ENCODE measurements around the gene CFAP92.

Gene CFAP92, protein sequence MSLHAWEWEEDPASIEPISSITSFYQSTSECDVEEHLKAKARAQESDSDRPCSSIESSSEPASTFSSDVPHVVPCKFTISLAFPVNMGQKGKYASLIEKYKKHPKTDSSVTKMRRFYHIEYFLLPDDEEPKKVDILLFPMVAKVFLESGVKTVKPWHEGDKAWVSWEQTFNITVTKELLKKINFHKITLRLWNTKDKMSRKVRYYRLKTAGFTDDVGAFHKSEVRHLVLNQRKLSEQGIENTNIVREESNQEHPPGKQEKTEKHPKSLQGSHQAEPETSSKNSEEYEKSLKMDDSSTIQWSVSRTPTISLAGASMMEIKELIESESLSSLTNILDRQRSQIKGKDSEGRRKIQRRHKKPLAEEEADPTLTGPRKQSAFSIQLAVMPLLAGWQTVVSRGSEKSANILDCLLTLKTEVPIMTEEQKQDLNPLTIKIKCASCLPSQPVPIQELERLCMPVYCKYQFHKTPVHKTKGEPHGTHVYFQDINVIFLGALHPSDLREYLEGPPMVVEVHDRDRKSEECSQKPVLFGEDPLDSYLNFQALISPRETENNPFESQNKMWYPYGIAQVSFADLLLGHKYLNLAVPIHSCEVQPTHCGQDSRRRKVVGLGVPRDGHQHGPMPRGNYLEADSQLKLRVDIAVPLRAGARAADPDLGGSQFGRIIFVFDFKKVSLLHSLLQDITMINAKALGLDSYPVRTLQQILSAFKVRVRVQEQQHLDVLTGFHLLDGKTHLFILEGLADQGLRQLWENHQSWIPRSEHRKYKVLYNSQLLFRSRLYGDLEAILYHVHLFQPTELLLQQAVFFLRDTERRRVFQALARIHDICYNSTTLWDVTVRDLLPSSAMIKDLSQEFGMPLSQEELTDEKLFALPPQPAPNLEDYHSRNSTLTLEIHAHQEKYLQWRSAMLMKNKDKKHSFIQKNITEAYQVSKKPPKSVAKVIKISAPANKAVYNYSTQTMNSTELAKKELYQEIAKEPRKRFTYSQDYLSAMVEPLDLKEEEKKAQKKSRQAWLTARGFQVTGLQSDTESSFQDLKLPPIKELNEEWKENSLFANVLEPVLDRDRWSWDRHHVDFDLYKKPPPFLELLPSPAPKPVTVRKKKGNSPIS

DNA sequence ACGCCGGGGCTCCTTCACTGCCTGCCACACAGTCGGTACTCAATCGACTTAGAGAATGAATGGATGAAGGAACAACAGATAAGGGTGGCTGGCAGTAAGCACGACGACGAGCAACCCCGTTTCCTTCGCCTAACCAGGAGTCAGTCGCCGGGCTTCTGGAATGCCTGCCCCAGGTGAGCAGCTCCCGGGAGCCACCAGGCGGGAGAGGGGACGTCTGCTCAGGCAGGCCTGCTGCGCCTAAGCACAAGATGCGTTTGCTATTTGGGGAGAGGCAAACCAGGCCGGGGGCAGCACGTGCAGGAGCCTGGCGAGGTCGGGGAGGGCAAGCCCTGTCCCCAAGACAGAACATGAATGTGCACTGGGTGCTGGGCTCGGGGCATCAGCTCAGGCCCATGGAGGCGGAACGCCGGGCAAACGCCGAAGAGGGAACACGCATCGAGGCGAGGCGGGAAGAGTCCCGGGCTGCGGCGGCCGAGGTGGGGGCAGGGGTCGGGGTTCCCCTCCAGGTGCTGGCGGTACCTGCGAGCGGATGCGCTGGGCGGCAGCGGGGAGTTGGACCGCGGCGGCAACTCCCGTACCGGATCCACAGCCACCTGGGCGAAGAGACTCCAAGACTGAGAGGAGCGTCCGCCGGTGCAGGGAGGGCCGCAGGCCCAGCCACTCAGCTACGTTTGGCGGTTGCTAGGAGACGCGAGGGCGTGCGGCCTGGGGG, at the start of gene CFAP92:
Gene CFAP92, minus strand, starts transcription at position 616 of the 712 bp plus-strand sequence. CDS start 772 bp downstream, outside the sequence.
- DNase-seq (ENCODE audit: low read depth), result peak; percentile 87

GRCh38 chr3:129040579-129041300, 46.9 kb upstream of the CFAP92 start:
- no peak for DNase-seq (ENCODE audit: low read depth)

GRCh38 chr3:129040039-129040336, 46.1 kb upstream of the CFAP92 start:
- DNase-seq (ENCODE audit: low read depth), result no peak

- no peak for DNase-seq (ENCODE audit: low read depth)
Measured at GRCh38 chr3:129039271-129040038, 45.6 kb upstream of the CFAP92 start.

DNA sequence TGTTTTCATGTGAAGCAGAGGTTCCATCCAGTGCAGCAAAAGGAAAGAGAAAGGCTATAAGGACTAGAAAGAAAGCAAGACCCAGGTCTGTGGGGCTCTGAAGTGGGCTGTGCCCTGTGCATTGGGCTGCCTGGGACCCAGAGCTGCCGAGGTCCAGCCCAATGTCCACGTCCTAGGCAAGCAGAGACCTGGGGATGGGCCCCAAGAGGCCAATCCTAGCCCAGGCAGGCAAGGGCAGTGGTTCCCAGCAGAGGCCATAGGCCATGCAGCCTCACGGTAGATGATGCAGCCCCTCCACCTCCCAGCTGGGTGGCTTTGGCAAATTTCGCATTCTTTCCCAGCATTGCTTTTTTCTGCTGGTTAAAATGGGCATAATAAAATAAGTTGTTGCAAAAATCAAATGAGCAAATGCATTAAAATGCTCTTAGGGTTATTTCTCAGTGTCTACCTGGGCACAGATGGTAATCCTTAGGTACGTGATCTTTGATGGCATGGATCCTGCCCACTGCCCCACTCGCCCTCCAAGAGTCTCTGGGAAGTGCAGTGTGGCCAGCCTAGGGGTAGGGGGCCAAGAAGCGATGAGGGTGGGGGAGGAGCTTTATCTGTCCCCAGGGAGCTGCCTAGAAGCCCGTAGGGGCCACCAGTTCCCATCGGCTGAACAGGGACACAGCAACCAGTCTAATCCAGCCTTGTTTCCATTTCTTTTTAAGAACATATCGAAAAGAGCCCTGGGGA, 44.4 kb upstream of the CFAP92 start:
- no peak for DNase-seq (ENCODE audit: low read depth)

GRCh38 chr3:129037093-129037419, 43.2 kb upstream of the CFAP92 start:
- DNase-seq (ENCODE audit: low read depth), result no peak

GRCh38 chr3:129036222-129037092, 42.6 kb upstream of the CFAP92 start:
- no peak for DNase-seq (ENCODE audit: low read depth)

DNA sequence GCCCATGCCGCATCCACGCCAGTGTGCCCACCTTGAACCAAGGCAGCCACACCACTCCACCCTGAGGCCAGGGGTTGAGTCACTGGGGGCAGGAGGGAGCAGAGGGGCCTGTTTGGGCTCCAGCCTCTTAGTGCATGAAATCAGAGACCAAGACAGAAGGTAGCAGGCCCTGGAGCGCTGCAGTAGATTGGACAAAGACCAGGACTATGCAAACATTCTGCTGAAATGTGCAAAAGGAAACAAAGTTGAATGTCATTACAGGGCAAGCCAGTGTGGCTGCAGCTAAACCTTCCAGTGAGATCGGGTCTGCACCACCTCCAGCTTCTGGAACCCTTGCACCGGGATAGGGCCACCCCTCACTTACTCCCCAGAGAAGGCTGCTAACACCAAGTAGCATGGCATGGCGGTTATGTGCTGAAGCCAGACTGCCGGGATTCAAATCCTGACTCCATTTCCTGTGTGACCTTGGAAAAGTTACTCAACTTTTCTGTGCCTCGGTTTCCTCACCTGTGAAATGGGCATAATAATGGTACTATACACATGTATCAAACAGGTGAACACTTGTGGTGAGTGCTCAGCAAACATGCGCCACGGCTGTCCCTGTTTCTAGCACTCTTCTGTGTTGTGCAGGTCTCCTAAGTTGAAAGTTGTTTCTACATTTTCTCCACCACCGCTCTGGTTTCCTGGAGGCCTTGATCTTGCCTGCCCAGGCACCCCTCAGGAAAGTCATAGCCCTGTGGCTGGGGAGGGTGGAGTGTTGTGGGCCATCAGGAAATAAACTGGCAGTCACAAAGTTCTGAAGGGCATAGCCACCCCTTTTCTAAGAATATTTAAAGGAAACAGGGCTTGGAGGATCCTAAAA, 41.7 kb upstream of the CFAP92 start:
- DNase-seq (ENCODE audit: low read depth), result no peak

DNA sequence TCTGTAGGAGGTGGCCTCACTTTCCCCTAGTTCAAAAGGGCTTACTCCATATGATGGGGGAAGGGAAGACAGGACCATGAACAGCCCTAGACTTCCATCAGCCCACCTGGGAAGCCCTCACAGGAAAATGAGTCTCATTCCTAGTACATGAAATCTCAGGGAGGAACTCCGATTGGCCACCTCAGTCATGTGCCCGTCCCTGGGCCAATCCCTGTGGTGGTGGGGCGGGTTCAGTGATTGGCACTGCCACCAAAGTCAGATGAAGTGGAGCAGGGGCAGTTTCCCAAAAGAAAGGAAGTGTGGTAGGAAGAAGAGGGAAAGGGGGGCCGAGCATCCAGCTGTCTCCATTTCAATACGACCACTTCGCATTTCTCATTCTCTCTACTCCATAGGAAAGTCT, 40.8 kb upstream of the CFAP92 start:
- no peak for DNase-seq (ENCODE audit: low read depth)

GRCh38 chr3:129033633-129034321, 39.9 kb upstream of the CFAP92 start:
- DNase-seq (ENCODE audit: low read depth), result no peak

DNA sequence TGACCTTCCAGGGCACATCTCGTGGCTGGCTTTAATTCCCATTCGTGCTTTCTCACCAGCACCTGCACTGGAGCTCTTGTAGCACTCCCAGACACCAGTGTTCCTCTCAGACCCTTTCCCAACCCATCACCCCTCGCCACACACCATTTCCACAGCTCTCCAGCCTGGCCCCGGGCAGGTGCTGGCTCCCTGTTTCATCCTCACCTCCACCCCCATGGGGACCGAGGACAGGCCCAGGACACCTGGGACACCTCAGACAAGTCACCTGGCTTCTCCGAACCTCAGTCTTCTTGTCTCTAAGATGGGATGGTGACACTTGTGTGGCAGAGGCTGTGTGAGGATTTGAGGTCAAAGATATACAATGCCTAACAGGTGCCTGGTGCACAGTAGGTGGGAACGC, 39.3 kb upstream of the CFAP92 start:
- no peak for DNase-seq (ENCODE audit: low read depth)

GRCh38 chr3:129032716-129033115, 38.8 kb upstream of the CFAP92 start:
- DNase-seq (ENCODE audit: low read depth), result no peak

- no peak for DNase-seq (ENCODE audit: low read depth)
Measured at GRCh38 chr3:129031476-129032215, 37.8 kb upstream of the CFAP92 start.

DNA sequence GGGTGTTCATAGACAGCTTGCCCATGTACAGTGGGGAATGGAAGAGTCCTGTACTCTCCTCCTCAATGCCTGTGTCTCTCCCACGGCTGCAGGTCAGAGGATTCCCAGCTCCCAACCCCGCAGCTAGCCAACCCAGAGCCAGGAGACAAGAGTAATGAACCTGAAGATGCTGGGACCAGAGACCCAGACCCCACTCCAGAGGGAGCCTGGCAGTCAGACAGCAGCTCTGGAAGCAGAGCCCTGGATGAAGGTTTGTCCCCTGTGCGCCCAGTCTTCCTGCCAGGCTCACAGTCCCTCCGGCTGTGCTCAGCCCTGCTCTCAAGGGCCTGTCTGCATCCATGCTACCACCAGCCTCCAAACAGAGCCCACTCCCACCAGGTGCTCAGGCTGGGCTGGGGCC, 36.7 kb upstream of the CFAP92 start:
- DNase-seq (ENCODE audit: low read depth), result no peak

DNA sequence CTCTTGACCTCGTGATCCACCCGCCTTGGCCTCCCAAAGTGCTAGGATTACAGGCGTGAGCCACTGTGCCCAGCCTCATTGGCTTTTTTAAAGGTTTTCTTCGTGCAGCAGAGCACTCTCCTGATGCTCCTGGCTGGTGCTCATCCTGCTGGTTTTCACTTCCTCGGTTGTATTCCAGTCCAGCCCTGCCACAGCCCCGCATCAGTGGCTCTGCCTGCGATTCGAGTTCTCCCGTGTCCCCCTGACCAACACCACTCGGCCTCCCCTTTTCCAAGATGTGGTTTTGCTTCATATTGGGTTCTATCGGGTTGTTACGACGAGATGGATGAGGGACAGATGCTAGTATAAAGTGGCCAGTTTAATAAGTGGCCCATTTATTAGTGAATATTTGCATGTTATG, 35.0 kb upstream of the CFAP92 start:
- no peak for DNase-seq (ENCODE audit: low read depth)

GRCh38 chr3:129027544-129027880, 33.6 kb upstream of the CFAP92 start:
- DNase-seq (ENCODE audit: low read depth), result no peak

Data from stimulated activated CD8-positive, alpha-beta memory T cell treated with anti-CD3 and anti-CD28 coated beads, Interleukin-12 subunit alpha, Interleukin-12 subunit beta, amount 100 ng/mL, for 1 hour (primary cell).